ENCODE measurements around the gene ALDOA.
A peak's percentile ranks its signal among the peaks of the same experiment; 100 is the strongest.

GRCh38 chr16:30032083-30032819 lies 33.3 kb upstream of the ALDOA start:
- no peak for TF ChIP-seq POLR2A (IDR thresholded peaks at IDR 0.05)
- TF ChIP-seq, protein P1, sequence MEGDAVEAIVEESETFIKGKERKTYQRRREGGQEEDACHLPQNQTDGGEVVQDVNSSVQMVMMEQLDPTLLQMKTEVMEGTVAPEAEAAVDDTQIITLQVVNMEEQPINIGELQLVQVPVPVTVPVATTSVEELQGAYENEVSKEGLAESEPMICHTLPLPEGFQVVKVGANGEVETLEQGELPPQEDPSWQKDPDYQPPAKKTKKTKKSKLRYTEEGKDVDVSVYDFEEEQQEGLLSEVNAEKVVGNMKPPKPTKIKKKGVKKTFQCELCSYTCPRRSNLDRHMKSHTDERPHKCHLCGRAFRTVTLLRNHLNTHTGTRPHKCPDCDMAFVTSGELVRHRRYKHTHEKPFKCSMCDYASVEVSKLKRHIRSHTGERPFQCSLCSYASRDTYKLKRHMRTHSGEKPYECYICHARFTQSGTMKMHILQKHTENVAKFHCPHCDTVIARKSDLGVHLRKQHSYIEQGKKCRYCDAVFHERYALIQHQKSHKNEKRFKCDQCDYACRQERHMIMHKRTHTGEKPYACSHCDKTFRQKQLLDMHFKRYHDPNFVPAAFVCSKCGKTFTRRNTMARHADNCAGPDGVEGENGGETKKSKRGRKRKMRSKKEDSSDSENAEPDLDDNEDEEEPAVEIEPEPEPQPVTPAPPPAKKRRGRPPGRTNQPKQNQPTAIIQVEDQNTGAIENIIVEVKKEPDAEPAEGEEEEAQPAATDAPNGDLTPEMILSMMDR (IDR thresholded peaks at IDR 0.05), result peak; percentile 23 to 54 (median 43)
- TF ChIP-seq POLR2AphosphoS5 (IDR thresholded peaks at IDR 0.05), result no peak
